ENCODE measurements around the gene HLA-A.
A peak's percentile ranks its signal among the peaks of the same experiment; 100 is the strongest.

Gene HLA-A

GRCh38 chr6:29933955-29934354, 8.4 kb upstream of the HLA-A start:
- FAIRE-seq (no peak), DNase-seq (ENCODE audit: low spot score) (no peak)

GRCh38 chr6:29935273-29935955, 6.9 kb upstream of the HLA-A start:
- DNase-seq (ENCODE audit: low spot score) = no peak
- no peak for FAIRE-seq

- no peak for FAIRE-seq
- DNase-seq (ENCODE audit: low spot score) = no peak
Measured at GRCh38 chr6:29938746-29939508, 3.4 kb upstream of the HLA-A start.

- no peak for FAIRE-seq
- DNase-seq (ENCODE audit: low spot score) = peak; percentile 44
Measured at GRCh38 chr6:29941016-29941415, 1.3 kb upstream of the HLA-A start.

GRCh38 chr6:29941471-29941870, 861 bp upstream of the HLA-A start:
- no peak for DNase-seq (ENCODE audit: low spot score)
- FAIRE-seq = no peak

GRCh38 chr6:29941916-29942274, 437 bp upstream of the HLA-A start:
- no peak for FAIRE-seq
- no peak for DNase-seq (ENCODE audit: low spot score)

GRCh38 chr6:29943053-29943966, 978 bp downstream of the HLA-A start:
- no peak for DNase-seq (ENCODE audit: low spot score)

GRCh38 chr6:29945281-29945820, 3.0 kb downstream of the HLA-A start:
- no peak for DNase-seq (ENCODE audit: low spot score)
- FAIRE-seq = no peak

More at GRCh38 chr6:29943053-29943966, 978 bp downstream of the HLA-A start:
- FAIRE-seq = no peak

GRCh38 chr6:29946223-29947076, 4.1 kb downstream of the HLA-A start:
- no peak for DNase-seq (ENCODE audit: low spot score)
- no peak for FAIRE-seq

- FAIRE-seq (no peak), DNase-seq (ENCODE audit: low spot score) (no peak)
Measured at GRCh38 chr6:29947077-29947980, 5.0 kb downstream of the HLA-A start.

- DNase-seq (ENCODE audit: low spot score) = no peak
- FAIRE-seq = no peak
Measured at GRCh38 chr6:29948277-29948676, 5.9 kb downstream of the HLA-A start.

- DNase-seq (ENCODE audit: low spot score) (no peak), FAIRE-seq (no peak)
Measured at GRCh38 chr6:29949934-29950333, 7.6 kb downstream of the HLA-A start.

GRCh38 chr6:29951882-29952281, 9.6 kb downstream of the HLA-A start:
- no peak for FAIRE-seq

GRCh38 chr6:29953001-29953441, 10.7 kb downstream of the HLA-A start:
- FAIRE-seq = peak; percentile 95
- DNase-seq (ENCODE audit: low spot score) = peak; percentile 98

More at GRCh38 chr6:29951882-29952281, 9.6 kb downstream of the HLA-A start:
- DNase-seq (ENCODE audit: low spot score) = no peak

GRCh38 chr6:29953686-29954085, 11.4 kb downstream of the HLA-A start:
- FAIRE-seq (no peak), DNase-seq (ENCODE audit: low spot score) (peak; percentile 50)

GRCh38 chr6:29954272-29954671, 11.9 kb downstream of the HLA-A start:
- DNase-seq (ENCODE audit: low spot score) (no peak), FAIRE-seq (no peak)

- DNase-seq (ENCODE audit: low spot score) (no peak), FAIRE-seq (peak; percentile 28)
Measured at GRCh38 chr6:29955783-29956182, 13.5 kb downstream of the HLA-A start.

GRCh38 chr6:29956518-29956917, 14.2 kb downstream of the HLA-A start:
- no peak for DNase-seq (ENCODE audit: low spot score)
- FAIRE-seq = no peak

GRCh38 chr6:29958046-29958445, 15.7 kb downstream of the HLA-A start:
- DNase-seq (ENCODE audit: low spot score) = no peak
- no peak for FAIRE-seq

GRCh38 chr6:29958921-29959320, 16.6 kb downstream of the HLA-A start:
- FAIRE-seq = no peak

More at GRCh38 chr6:29958921-29959320, 16.6 kb downstream of the HLA-A start:
- no peak for DNase-seq (ENCODE audit: low spot score)
